GM18526 (cell line): Measurements from ENCODE around the gene ENO4.

Experiments
- POLR2A ChIP-seq: IDR thresholded peaks from 3 replicates; pipeline ENCODE4 v1.6.1; 2011; ENCODE audit not compliant: insufficient read length; ENCODE audit errors: extremely low read depth

The ENO4 gene

GRCh38 chr10:116877391-116877790 lies 28.1 kb downstream of the ENO4 start:
- no peak for TF ChIP-seq POLR2A

- TF ChIP-seq POLR2A = no peak
These were observed 28.8 kb downstream of the ENO4 start for GRCh38 chr10:116878123-116878522.

GRCh38 chr10:116879817-116880216 lies 30.5 kb downstream of the ENO4 start:
- TF ChIP-seq POLR2A = no peak

- no peak for TF ChIP-seq POLR2A
These were observed 31.6 kb downstream of the ENO4 start for GRCh38 chr10:116880716-116881482.

GRCh38 chr10:116882639-116883038 lies 33.3 kb downstream of the ENO4 start:
- TF ChIP-seq POLR2A = no peak

DNA sequence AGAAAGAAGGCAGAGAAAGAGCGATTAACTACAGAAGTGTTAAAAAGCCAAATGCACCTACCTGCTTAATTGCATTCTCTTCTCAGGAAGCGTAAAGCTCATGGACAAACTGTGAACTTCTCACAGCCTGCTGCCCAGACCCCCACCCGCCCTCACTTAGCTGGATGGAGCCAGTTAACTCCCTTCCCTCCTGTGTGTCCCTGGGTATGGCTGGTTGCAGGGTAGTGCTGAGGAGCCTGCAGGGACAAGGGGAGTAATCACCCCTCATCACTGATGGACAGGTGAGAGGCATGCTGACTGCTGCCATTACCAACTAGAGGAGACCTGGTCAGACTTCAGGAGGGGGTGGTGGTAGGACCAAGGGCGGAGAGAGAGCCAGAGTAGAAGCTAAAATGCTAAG lies 37.5 kb downstream of the ENO4 start:
- no peak for TF ChIP-seq POLR2A

DNA sequence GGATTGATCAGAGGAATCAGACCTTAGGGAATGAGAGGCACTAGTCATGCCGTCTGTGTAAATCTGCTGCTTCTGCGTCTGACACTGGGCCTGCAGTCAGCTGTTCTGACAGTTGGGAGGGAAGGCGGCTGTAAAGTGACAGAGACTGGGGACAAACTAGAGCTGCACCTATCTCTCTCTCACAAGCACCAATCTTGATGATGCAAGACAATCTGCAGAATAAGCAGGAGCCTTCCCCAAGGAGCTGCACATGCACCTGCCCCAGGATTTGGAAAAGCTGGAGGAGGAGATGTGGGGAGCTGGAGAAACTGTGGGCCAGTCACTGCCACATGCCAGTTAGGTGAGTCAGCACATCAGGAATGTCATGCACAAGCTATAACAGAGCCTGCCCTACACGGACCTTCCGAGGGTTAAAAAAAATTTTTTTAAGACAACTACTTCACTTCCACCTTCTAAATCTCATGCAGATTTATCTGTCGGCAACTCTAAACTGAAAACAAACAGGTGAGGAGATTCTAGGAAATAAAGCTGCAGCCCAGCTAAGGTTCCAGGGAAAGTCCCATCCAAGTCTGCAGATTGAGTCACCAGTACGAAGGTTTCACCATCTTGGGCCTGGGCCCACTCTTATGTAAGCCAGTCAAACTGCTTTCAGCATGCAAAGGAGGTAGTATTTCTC lies 39.2 kb downstream of the ENO4 start:
- TF ChIP-seq POLR2A = no peak

GRCh38 chr10:116889066-116889465 lies 39.8 kb downstream of the ENO4 start:
- no peak for TF ChIP-seq POLR2A

DNA sequence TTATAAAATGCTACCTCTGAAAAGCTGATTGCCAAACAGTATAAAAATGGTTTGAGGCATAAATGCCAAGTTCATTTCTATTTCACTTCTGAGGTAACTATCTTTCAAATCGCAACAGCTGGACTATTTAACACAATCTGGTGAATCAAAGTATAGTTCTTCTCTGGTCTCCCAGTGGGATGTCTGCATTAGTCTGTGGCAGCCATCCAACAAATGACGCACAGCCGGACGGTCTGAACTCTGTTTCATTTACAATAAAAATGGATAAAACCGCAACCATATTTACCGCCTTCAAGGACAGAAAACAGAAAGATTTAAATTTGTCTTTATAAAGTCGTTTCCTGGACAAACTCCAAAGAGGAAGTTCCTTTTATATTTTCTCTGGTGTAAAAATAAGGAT lies 41.9 kb downstream of the ENO4 start:
- TF ChIP-seq POLR2A = no peak

DNA sequence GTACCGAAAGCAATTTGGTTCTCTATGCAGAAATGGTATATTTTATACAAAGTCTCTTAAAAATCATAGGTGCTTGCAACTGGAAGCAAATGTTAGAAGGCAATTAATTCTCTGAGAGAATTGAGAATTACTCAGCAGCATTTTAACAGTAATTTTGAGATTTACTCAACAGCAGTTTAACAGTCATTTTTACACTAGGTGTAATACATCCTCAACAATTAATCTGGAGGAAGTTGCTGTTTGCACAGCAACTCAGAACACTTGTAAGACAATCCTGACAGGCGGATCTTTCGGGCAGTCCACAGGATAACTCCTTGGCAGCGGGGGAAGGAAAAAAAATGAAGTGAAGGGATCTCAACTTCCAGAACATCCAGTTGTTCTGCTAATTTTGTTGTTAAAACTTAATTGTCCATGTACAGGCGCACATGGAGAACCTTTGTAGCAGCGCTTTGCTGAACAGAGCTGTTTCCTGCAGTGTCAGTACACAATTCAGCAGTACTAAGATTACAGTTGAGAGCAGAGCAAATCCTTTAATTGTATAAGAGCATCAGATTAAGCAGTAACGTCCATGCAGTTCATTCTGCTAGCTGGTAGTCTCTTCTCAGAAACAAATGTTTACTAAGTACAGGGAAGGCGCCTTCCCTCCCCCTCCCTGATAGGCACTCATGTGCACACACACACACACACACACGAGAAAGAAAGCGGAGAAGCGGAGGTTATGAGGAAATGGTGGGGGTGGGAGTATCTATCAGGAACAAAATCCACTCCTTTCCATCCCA lies 43.8 kb downstream of the ENO4 start:
- no peak for TF ChIP-seq POLR2A

DNA sequence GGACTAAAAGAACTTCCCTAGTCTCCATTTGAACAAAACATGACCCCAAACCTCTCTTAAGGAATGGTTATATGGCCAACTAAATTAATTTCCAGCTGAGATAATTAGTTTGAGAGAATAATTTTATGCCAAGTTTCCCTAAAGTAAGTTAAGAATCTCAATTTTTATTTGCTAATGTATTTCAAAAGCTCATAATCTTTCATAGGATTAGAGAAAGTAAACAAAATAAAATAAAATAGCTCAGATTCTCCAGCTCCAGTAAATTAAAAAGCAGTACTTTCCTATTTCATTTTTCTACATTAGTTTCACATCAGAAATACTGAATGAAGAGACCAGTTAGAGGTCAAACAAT lies 44.4 kb downstream of the ENO4 start:
- TF ChIP-seq POLR2A = no peak

- no peak for TF ChIP-seq POLR2A
These were observed 50.3 kb downstream of the ENO4 start for GRCh38 chr10:116899626-116900025.

GRCh38 chr10:116905845-116906210 lies 56.5 kb downstream of the ENO4 start:
- TF ChIP-seq POLR2A = no peak

GRCh38 chr10:116907245-116907987 lies 58.1 kb downstream of the ENO4 start:
- no peak for TF ChIP-seq POLR2A

- TF ChIP-seq POLR2A = no peak
These were observed 60.0 kb downstream of the ENO4 start for GRCh38 chr10:116909307-116909706.

DNA sequence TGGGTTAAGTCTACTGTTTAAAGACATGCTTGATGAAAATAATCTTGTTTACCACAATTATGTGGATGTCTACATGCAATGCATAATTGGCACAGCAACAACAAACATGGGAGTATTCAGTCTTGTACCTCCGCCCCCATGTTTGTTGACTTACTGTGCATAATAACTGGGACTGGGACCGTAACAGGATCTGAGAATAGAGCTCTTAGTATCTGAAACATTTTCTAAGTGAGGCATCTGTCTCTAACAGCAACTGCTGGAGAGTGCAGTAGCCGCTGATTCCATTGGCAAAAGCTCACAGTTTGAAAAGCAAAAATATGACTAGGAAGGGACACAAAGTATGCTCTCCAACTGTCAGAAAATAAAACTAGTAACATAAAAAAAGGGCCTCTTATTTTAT lies 61.6 kb downstream of the ENO4 start:
- no peak for TF ChIP-seq POLR2A

- no peak for TF ChIP-seq POLR2A
These were observed 62.9 kb downstream of the ENO4 start for GRCh38 chr10:116912162-116912561.
